ENCODE data around the gene ORC5. TPM values are rescaled to one million over a fixed set of nuclear protein-coding genes. Genes with fewer than 3 reads are reported as not detected.

The ORC5 gene
- polyA plus RNA-seq, 2 of the 4 experiments (the other 2 are of a cell fraction), result 17.8 to 28.4 TPM

GRCh38 chr7:104175361-104175984 lies 32.3 kb downstream of the ORC5 start (continued):
- no peak for TF ChIP-seq RNF2 (IDR thresholded peaks at IDR 0.05; ENCODE audit: borderline replicate concordance, low read depth)
- TF ChIP-seq, protein P1, sequence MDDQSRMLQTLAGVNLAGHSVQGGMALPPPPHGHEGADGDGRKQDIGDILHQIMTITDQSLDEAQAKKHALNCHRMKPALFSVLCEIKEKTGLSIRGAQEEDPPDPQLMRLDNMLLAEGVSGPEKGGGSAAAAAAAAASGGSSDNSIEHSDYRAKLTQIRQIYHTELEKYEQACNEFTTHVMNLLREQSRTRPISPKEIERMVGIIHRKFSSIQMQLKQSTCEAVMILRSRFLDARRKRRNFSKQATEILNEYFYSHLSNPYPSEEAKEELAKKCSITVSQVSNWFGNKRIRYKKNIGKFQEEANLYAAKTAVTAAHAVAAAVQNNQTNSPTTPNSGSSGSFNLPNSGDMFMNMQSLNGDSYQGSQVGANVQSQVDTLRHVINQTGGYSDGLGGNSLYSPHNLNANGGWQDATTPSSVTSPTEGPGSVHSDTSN (IDR thresholded peaks at IDR 0.05), result no peak
- no peak for TF ChIP-seq CEBPB (IDR thresholded peaks at IDR 0.05)

- WGBS (ENCODE audit: missing lambda C conversion rate), result 86% methylated on average over 2 of the region's 2 CpGs
- TF ChIP-seq FOSL2 (IDR thresholded peaks at IDR 0.05), result no peak
- no peak for TF ChIP-seq FOSL2 (CRISPR knock-in tag; IDR thresholded peaks at IDR 0.05)
- TF ChIP-seq ZFP36 (IDR thresholded peaks at IDR 0.05; ENCODE audit: borderline replicate concordance, partially characterized antibody), result no peak
- no peak for TF ChIP-seq RNF2 (IDR thresholded peaks at IDR 0.05; ENCODE audit: borderline replicate concordance, low read depth)
- TF ChIP-seq NPAS2 (CRISPR knock-in tag; IDR thresholded peaks at IDR 0.05; ENCODE audit: borderline replicate concordance), result no peak
- no peak for TF ChIP-seq CHD2 (IDR thresholded peaks at IDR 0.05; ENCODE audit: low read length, partially characterized antibody)
- no peak for TF ChIP-seq CHD4 (IDR thresholded peaks at IDR 0.05; ENCODE audit: borderline replicate concordance)
- TF ChIP-seq RCOR1 (IDR thresholded peaks at IDR 0.05; ENCODE audit: low read depth, low read length), result no peak
- no peak for TF ChIP-seq E2F6 (IDR thresholded peaks at IDR 0.05; ENCODE audit: borderline replicate concordance, low read depth)
- TF ChIP-seq HES2 (IDR thresholded peaks at IDR 0.05), result no peak
- TF ChIP-seq KDM1A (IDR thresholded peaks at IDR 0.05; ENCODE audit: low read depth), result no peak
- DNase-seq (ENCODE audit: low read depth in 1 of 2, low spot score in 1 of 2) (no peak), FAIRE-seq (no peak), ATAC-seq (no peak)
- Histone ChIP-seq H3K4me3 (no peak overlapping the region), H3K4me2 (no peak overlapping the region), H3K4me1 (no peaks in the 10 kb centered on the region), H3K9me3 (peaks cover 9% of the 10 kb centered on the region; the same call in 1 of the 3 replicates), H3K27ac (no peak overlapping the region)
- POLR2A ChIA-PET, result no interaction called here
- CTCF ChIA-PET, result interaction anchor here (1.1 kb wide), 1 partner anchor 606 kb away, joined by 3 read pairs; no protein-coding TSS in a partner anchor
Observed at GRCh38 chr7:104174798-104175197, 33.0 kb downstream of the ORC5 start.

DNA sequence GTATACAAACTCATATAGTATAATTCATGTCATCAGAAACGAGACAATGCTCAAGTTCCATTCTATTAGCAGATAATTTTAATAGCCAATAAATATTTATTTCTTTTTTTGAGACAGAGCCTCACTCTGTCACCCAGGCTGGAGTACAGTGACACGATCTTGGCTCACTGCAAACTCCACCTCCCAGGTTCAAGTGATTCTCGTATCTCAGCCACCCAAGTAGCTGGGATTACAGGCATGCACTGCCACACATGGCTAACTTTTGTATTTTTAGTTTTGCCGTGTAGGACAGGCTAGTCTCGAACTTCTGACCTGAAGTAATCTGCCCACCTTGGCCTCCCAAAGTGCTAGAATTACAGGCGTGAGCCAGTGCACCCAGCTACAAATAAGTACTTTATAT lies 45.7 kb downstream of the ORC5 start:
- no peak for DNase-seq (ENCODE audit: low read depth in 1 of 2, low spot score in 1 of 2)
- H3K4me1 ChIP-seq, result no peaks in the 10 kb centered on the region
- ChIA-PET POLR2A (no interaction called here), CTCF (interaction anchor here (1.2 to 1.5 kb wide), 4 partner anchors 15 to 756 kb away, joined by 3 to 5 read pairs (median 4); no protein-coding TSS in a partner anchor)
- ATAC-seq, result no peak
- H3K4me2 ChIP-seq, result no peak overlapping the region
- no peak overlapping the region for H3K27ac ChIP-seq
- no peaks in the 10 kb centered on the region for H3K9me3 ChIP-seq
- TF ChIP-seq E2F6 (IDR thresholded peaks at IDR 0.05; ENCODE audit: borderline replicate concordance, low read depth) (no peak), RARB (CRISPR knock-in tag; IDR thresholded peaks at IDR 0.05) (no peak), KDM1A (IDR thresholded peaks at IDR 0.05; ENCODE audit: low read depth) (no peak), HDAC2 (IDR thresholded peaks at IDR 0.05) (no peak), KDM5A (IDR thresholded peaks at IDR 0.05) (no peak), ATOH8 (CRISPR knock-in tag; IDR thresholded peaks at IDR 0.05; ENCODE audit: low read depth) (no peak), FOSB (CRISPR knock-in tag; IDR thresholded peaks at IDR 0.05) (no peak), EHF (CRISPR knock-in tag; IDR thresholded peaks at IDR 0.05) (no peak), ZC3H11A (IDR thresholded peaks at IDR 0.05) (no peak), CEBPB (IDR thresholded peaks at IDR 0.05) (no peak), BHLHE40 (IDR thresholded peaks at IDR 0.05; ENCODE audit: low read depth, low read length) (no peak), HOXB13 (CRISPR knock-in tag; IDR thresholded peaks at IDR 0.05; ENCODE audit: low read depth) (no peak)
- TF ChIP-seq, protein P2, sequence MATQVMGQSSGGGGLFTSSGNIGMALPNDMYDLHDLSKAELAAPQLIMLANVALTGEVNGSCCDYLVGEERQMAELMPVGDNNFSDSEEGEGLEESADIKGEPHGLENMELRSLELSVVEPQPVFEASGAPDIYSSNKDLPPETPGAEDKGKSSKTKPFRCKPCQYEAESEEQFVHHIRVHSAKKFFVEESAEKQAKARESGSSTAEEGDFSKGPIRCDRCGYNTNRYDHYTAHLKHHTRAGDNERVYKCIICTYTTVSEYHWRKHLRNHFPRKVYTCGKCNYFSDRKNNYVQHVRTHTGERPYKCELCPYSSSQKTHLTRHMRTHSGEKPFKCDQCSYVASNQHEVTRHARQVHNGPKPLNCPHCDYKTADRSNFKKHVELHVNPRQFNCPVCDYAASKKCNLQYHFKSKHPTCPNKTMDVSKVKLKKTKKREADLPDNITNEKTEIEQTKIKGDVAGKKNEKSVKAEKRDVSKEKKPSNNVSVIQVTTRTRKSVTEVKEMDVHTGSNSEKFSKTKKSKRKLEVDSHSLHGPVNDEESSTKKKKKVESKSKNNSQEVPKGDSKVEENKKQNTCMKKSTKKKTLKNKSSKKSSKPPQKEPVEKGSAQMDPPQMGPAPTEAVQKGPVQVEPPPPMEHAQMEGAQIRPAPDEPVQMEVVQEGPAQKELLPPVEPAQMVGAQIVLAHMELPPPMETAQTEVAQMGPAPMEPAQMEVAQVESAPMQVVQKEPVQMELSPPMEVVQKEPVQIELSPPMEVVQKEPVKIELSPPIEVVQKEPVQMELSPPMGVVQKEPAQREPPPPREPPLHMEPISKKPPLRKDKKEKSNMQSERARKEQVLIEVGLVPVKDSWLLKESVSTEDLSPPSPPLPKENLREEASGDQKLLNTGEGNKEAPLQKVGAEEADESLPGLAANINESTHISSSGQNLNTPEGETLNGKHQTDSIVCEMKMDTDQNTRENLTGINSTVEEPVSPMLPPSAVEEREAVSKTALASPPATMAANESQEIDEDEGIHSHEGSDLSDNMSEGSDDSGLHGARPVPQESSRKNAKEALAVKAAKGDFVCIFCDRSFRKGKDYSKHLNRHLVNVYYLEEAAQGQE (IDR thresholded peaks at IDR 0.05), result no peak
- WGBS (ENCODE audit: missing lambda C conversion rate), result 89% methylated on average over 6 of the region's 6 CpGs
- no peak for FAIRE-seq
- H3K4me3 ChIP-seq, result no peak overlapping the region
